Natural killer cell (primary cell): ENCODE measurements around the gene ADCY9. TPM values are rescaled to one million over a fixed set of nuclear protein-coding genes. Genes with fewer than 3 reads are reported as not detected.

Experiments
- ATAC-seq, 3 donors: fragments of 150-1000 bp in 2 of 3; fragments of 200-7000 bp in 1 of 3; cut with Tn5 transposase; 1 replicate in 1 of 3; 2 replicates in 2 of 3; pipeline ENCODE4 v1.10.0; 2021; ENCODE audit warnings: mild to moderate bottlenecking in 2 of 3, moderate library complexity in 2 of 3
- DNase-seq, 2 donors: peaks; one replicate each; pipeline versions ENCODE4 v3.0.0 to v3.0.0-alpha.2; 2013 to 2021; ENCODE audit warnings: mixed read lengths in 1 of 2
- H3K27ac ChIP-seq: one replicate; pipeline ENCODE4 v1.5.1; 2013; ENCODE audit warnings: mild to moderate bottlenecking, low read length
- H3K27me3 ChIP-seq: one replicate; pipeline ENCODE4 v1.6.1; 2013; ENCODE audit warnings: low read length; ENCODE audit not compliant: control insufficient read depth, insufficient read depth
- H3K36me3 ChIP-seq: one replicate; pipeline ENCODE4 v1.6.1; 2013; ENCODE audit warnings: low read length; ENCODE audit not compliant: control insufficient read depth, insufficient read depth
- H3K4me1 ChIP-seq: one replicate; pipeline ENCODE4 v1.6.1; 2013; ENCODE audit warnings: low read length; ENCODE audit not compliant: control insufficient read depth, insufficient read depth
- H3K4me3 ChIP-seq: one replicate; pipeline ENCODE4 v1.5.1; 2013; ENCODE audit warnings: low read length
- H3K9me3 ChIP-seq: one replicate; pipeline ENCODE4 v1.6.1; 2013; ENCODE audit warnings: low read length; ENCODE audit not compliant: control insufficient read depth, insufficient read depth
- H3K27ac Mint-ChIP-seq, 2 donors: one replicate each; pipeline ENCODE4 v1.8.0; 2022; ENCODE audit warnings: mild to moderate bottlenecking in 2 of 2, mixed read lengths in 2 of 2, moderate library complexity in 1 of 2
- H3K27me3 Mint-ChIP-seq, 2 donors: one replicate each; pipeline ENCODE4 v1.8.0; 2022; ENCODE audit warnings: low read depth in 2 of 2, mixed read lengths in 2 of 2
- H3K36me3 Mint-ChIP-seq: one replicate; pipeline ENCODE4 v1.8.0; 2022; ENCODE audit warnings: mixed read lengths
- H3K4me1 Mint-ChIP-seq, 2 donors: one replicate each; pipeline ENCODE4 v1.8.0; 2022; ENCODE audit warnings: mixed read lengths in 2 of 2
- H3K4me3 Mint-ChIP-seq: one replicate; pipeline ENCODE4 v1.8.0; 2022; ENCODE audit warnings: mild to moderate bottlenecking, moderate library complexity, mixed read lengths
- H3K9me3 Mint-ChIP-seq, 2 donors: one replicate each; pipeline ENCODE4 v1.8.0; 2022; ENCODE audit warnings: mixed read lengths in 2 of 2
- WGBS: methylation state at CpG from one replicate; pipeline ENCODE4 v1.1.7; 2013; ENCODE audit warnings: missing lambda C conversion rate; ENCODE audit not compliant: insufficient coverage; 5-methylcytosine and 5-hydroxymethylcytosine counted together
- intact Hi-C: fragments of 100-400 bp; cut with micrococcal nuclease; formaldehyde crosslinking; loops from one replicate; pipeline ENCODE4 v1.14.2; 2022
- total RNA-seq, 4 donors: library from RNA; stranded (reverse); fragments of 120-200 nt in 1 of 4; gene quantifications; one replicate each; pipeline versions ENCODE4 v1.2.3 to v1.2.4, GENCODE V29; 2013 to 2022
- TF ChIP-seq, protein P1 (sequence below): fragments of 200-600 bp; IDR thresholded peaks from one replicate; pipeline ENCODE4 v1.8.0; 2022; ENCODE audit warnings: antibody characterized with exemption

ADCY9 gene
- total RNA-seq, 3 donors from 2014 or later (not counting 1 experiment from before 2014, with no cell fraction given), result 28.0 to 52.4 (median 38.3) TPM

DNA sequence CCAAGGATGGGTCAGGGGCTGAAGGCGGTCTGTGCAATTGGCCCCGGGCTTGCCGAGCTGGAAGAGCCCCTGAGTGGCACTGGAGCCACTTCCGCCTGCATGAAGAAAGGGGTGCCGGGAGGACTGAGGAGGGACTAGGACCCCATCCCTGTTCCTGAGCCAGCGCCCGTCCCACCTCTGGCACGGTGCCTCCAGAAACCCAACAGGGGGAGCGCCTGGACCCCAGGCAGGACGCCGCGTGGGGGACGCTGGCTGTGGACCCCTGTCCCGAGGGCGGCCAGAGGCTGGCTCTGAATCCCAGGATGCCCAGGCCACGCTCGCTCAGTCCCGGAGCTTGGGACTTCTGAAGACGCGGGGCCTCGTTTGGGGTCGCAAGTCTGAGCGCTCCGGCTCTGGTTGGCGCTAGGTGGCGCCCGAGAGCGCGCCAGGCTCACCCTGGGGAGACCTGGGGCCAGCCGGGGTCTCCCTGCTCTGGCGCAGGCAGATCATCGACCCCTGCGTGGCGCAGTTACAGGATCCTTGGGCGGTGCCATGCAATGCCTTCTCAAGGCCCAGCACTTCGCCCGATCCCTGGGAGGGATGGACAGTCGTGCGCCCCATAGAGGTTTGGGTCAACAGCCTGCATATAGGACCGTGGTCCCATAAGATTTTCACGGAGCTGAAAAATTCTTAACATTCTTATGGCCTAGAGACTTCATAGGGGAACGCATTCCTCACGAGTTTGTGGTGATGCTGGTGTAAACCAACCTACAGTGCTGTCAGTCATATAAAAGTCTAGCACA lies 177.2 kb downstream of the ADCY9 start:
- H3K36me3 Mint-ChIP-seq, result no peaks in the 10 kb centered on the region
- Histone ChIP-seq H3K27me3 (no peaks in the 10 kb centered on the region), H3K27ac (no peak overlapping the region), H3K9me3 (no peaks in the 10 kb centered on the region), H3K4me1 (peaks cover 11% of the 10 kb centered on the region), H3K4me3 (peak overlapping the region; percentile 10), H3K36me3 (no peaks in the 10 kb centered on the region)
- H3K9me3 Mint-ChIP-seq, result no peaks in the 10 kb centered on the region
- H3K4me3 Mint-ChIP-seq, result peak overlapping the region; percentile 49
- 12% methylated on average over 41 of the region's 43 CpGs for WGBS
- no peak overlapping the region for H3K27ac Mint-ChIP-seq
- peak; percentile 69 to 92 (median 88) for ATAC-seq
- TF ChIP-seq, protein P1, sequence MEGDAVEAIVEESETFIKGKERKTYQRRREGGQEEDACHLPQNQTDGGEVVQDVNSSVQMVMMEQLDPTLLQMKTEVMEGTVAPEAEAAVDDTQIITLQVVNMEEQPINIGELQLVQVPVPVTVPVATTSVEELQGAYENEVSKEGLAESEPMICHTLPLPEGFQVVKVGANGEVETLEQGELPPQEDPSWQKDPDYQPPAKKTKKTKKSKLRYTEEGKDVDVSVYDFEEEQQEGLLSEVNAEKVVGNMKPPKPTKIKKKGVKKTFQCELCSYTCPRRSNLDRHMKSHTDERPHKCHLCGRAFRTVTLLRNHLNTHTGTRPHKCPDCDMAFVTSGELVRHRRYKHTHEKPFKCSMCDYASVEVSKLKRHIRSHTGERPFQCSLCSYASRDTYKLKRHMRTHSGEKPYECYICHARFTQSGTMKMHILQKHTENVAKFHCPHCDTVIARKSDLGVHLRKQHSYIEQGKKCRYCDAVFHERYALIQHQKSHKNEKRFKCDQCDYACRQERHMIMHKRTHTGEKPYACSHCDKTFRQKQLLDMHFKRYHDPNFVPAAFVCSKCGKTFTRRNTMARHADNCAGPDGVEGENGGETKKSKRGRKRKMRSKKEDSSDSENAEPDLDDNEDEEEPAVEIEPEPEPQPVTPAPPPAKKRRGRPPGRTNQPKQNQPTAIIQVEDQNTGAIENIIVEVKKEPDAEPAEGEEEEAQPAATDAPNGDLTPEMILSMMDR, result peak; percentile 96
- peaks cover 0 to 2% of the 10 kb centered on the region in 2 donors for H3K27me3 Mint-ChIP-seq
- intact Hi-C loops, result loop anchor here (1.0 kb wide), 1 partner anchor 315 kb away; no protein-coding TSS in a partner anchor
- peak; percentile 68 to 83 for DNase-seq
- H3K4me1 Mint-ChIP-seq, result peaks cover 0 to 4% of the 10 kb centered on the region in 2 donors

DNA sequence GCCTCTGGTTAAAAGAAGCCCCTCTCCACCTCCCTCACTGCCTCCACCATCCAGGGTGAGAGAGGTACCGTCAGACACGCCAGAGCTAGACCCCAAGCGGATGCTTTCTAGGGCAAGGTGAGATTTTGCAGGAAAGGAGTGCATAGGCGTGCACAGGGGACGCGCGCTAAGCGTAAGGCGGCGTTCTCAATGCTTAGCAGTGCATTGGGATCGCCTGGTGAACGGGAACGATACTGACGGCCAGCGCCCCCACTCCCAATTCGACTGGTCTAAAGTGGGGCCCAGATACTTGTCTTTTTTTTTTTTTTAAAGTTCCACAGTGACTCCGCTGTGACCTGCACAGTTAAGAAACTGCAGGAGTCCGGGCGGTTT lies 177.8 kb downstream of the ADCY9 start:
- H3K27me3 ChIP-seq, result no peaks in the 10 kb centered on the region
- H3K4me1 Mint-ChIP-seq, result peaks cover 0 to 4% of the 10 kb centered on the region in 2 donors
- H3K27ac Mint-ChIP-seq, result no peak overlapping the region
- H3K9me3 ChIP-seq, result no peaks in the 10 kb centered on the region
- H3K27ac ChIP-seq, result no peak overlapping the region
- H3K36me3 ChIP-seq, result no peaks in the 10 kb centered on the region
- ATAC-seq (peak in 1 of 3 donors; percentile 21), DNase-seq (peak in 1 of 2 donors; percentile 14)
- H3K4me3 ChIP-seq, result no peak overlapping the region
- TF ChIP-seq, protein P1, result no peak
- peaks cover 0 to 2% of the 10 kb centered on the region in 2 donors for H3K27me3 Mint-ChIP-seq
- H3K4me3 Mint-ChIP-seq, result peak overlapping the region; percentile 49
- H3K4me1 ChIP-seq, result peaks cover 11% of the 10 kb centered on the region
- intact Hi-C loops, result no loop called here
- H3K36me3 Mint-ChIP-seq, result no peaks in the 10 kb centered on the region
- H3K9me3 Mint-ChIP-seq, result no peaks in the 10 kb centered on the region
- WGBS, result 62% methylated on average over 19 of the region's 19 CpGs

DNA sequence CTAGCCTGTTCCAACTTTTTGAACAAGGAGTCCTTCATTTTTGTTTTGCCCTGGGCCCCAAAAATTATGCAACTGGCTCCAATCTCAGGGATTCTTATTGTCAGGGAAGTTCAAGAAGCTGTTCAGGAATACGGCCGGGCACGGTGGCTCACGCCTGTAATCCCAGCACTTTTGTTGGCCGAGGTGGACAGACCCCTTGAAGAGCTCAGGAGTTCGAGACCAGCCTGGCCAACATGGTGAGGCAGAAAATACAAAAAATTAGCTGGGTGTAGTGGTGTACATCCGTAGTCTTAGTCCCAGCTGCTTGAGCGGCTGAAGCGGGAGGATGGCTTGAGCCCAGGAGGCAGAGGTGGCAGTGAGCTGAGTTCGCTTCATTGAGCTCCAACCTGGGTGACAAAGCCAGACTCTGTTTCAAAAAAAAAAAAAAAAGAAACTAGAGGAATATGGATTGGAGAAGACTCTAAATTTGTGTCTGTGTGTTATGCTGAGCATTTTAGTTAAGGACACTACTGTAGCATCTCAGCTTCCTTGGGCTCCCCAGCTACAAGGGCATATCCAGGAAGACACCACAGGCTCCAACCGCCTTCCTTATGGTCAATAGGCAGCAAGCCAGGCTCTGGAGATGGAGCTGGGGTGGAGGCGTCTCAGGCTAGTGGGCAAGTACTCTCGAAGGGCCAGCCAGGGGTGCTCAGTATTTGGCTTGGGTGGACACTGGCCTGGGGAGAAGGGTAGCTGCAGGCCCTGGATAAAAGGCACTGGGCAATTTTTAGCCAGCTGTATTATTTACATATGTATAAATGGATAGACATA lies 179.0 kb downstream of the ADCY9 start:
- H3K9me3 Mint-ChIP-seq, result no peaks in the 10 kb centered on the region
- ATAC-seq, result no peak
- intact Hi-C loops, result no loop called here

More for the DNA sequence above, 179.0 kb downstream of the ADCY9 start:
- Histone ChIP-seq H3K36me3 (no peaks in the 10 kb centered on the region), H3K4me3 (no peak overlapping the region), H3K4me1 (peaks cover 11% of the 10 kb centered on the region), H3K9me3 (no peaks in the 10 kb centered on the region), H3K27ac (no peak overlapping the region), H3K27me3 (no peaks in the 10 kb centered on the region)
- TF ChIP-seq, protein P1, result no peak
- WGBS, result 94% methylated on average over 13 of the region's 13 CpGs
- peaks cover 0 to 4% of the 10 kb centered on the region in 2 donors for H3K4me1 Mint-ChIP-seq
- peaks cover 0 to 2% of the 10 kb centered on the region in 2 donors for H3K27me3 Mint-ChIP-seq
- H3K36me3 Mint-ChIP-seq, result no peaks in the 10 kb centered on the region
- H3K4me3 Mint-ChIP-seq, result no peak overlapping the region
- no peak for DNase-seq
- H3K27ac Mint-ChIP-seq, result no peak overlapping the region
